Parathyroid adenoma (tissue), 2 donors: ENCODE measurements around the gene STOML1.

Source experiments
- H2AFZ ChIP-seq: fragments of 300-600 bp; sonication (generic); one replicate; pipeline ENCODE4 v1.7.0; 2017; ENCODE audit warnings: antibody characterized with exemption, mild to moderate bottlenecking
- H3K27ac ChIP-seq: fragments of 300-600 bp; sonication (generic); one replicate; pipeline ENCODE4 v1.7.0; 2017
- H3K27me3 ChIP-seq: fragments of 300-600 bp; sonication (generic); one replicate; pipeline ENCODE4 v1.7.0; 2017; ENCODE audit warnings: low read length; ENCODE audit not compliant: control insufficient read depth, insufficient read depth
- H3K36me3 ChIP-seq: fragments of 300-600 bp; sonication (generic); one replicate; pipeline ENCODE4 v1.7.0; 2017; ENCODE audit warnings: low read length; ENCODE audit not compliant: control insufficient read depth, insufficient read depth
- H3K4me1 ChIP-seq: fragments of 300-600 bp; sonication (generic); one replicate; pipeline ENCODE4 v1.7.0; 2017; ENCODE audit warnings: control low read depth
- H3K4me2 ChIP-seq: fragments of 300-600 bp; sonication (generic); one replicate; pipeline ENCODE4 v1.7.0; 2017; ENCODE audit warnings: low read length
- H3K4me3 ChIP-seq: fragments of 300-600 bp; sonication (generic); one replicate; pipeline ENCODE4 v1.7.0; 2017; ENCODE audit warnings: low read depth, low read length
- H3K79me2 ChIP-seq: fragments of 300-600 bp; sonication (generic); one replicate; pipeline ENCODE4 v1.7.0; 2017; ENCODE audit warnings: control low read depth
- H3K9ac ChIP-seq: fragments of 300-600 bp; sonication (generic); one replicate; pipeline ENCODE4 v1.7.0; 2017; ENCODE audit warnings: mild to moderate bottlenecking
- H3K9me3 ChIP-seq: fragments of 300-600 bp; sonication (generic); one replicate; pipeline ENCODE4 v1.7.0; 2017; ENCODE audit warnings: low read length; ENCODE audit not compliant: control insufficient read depth
- CTCF ChIP-seq: fragments of 300-600 bp; sonication (generic); IDR thresholded peaks from one replicate; pipeline ENCODE4 v1.7.0; 2017; ENCODE audit warnings: antibody characterized with exemption, mild to moderate bottlenecking
- donor health status: primary hyperparathyroidism.

Gene STOML1

GRCh38 chr15:73959012-73959581, 33.0 kb downstream of the STOML1 start:
- Histone ChIP-seq H3K9me3 (no peaks in the 10 kb centered on the region), H3K27ac (no peak overlapping the region), H3K4me1 (no peaks in the 10 kb centered on the region), H3K36me3 (no peaks in the 10 kb centered on the region), H2AFZ (no peak overlapping the region), H3K27me3 (no peaks in the 10 kb centered on the region), H3K4me3 (no peak overlapping the region), H3K4me2 (no peak overlapping the region), H3K9ac (no peak overlapping the region), H3K79me2 (no peaks in the 10 kb centered on the region)
- no peak for TF ChIP-seq CTCF

GRCh38 chr15:73957785-73958184, 34.3 kb downstream of the STOML1 start:
- no peak overlapping the region for H3K9ac ChIP-seq
- H3K27me3 ChIP-seq: no peaks in the 10 kb centered on the region
- no peak overlapping the region for H3K4me3 ChIP-seq
- H3K4me1 ChIP-seq: no peaks in the 10 kb centered on the region
- H3K36me3 ChIP-seq: no peaks in the 10 kb centered on the region
- H3K4me2 ChIP-seq: no peak overlapping the region
- no peaks in the 10 kb centered on the region for H3K79me2 ChIP-seq
- H2AFZ ChIP-seq: no peak overlapping the region
- no peak overlapping the region for H3K27ac ChIP-seq
- TF ChIP-seq CTCF: no peak
- no peaks in the 10 kb centered on the region for H3K9me3 ChIP-seq

- H3K27ac ChIP-seq: no peak overlapping the region
- no peaks in the 10 kb centered on the region for H3K4me1 ChIP-seq
- H3K9ac ChIP-seq: no peak overlapping the region
- no peak overlapping the region for H2AFZ ChIP-seq
- no peaks in the 10 kb centered on the region for H3K9me3 ChIP-seq
- no peaks in the 10 kb centered on the region for H3K79me2 ChIP-seq
- H3K27me3 ChIP-seq: no peaks in the 10 kb centered on the region
- no peak for TF ChIP-seq CTCF
- H3K36me3 ChIP-seq: no peaks in the 10 kb centered on the region
- no peak overlapping the region for H3K4me3 ChIP-seq
- H3K4me2 ChIP-seq: no peak overlapping the region
Measured at GRCh38 chr15:73957276-73957675, 34.8 kb downstream of the STOML1 start.

GRCh38 chr15:73956743-73957135, 35.4 kb downstream of the STOML1 start:
- no peak overlapping the region for H3K9ac ChIP-seq
- no peaks in the 10 kb centered on the region for H3K36me3 ChIP-seq
- H3K79me2 ChIP-seq: no peaks in the 10 kb centered on the region
- TF ChIP-seq CTCF: no peak
- H3K4me1 ChIP-seq: no peaks in the 10 kb centered on the region
- no peak overlapping the region for H3K27ac ChIP-seq
- no peak overlapping the region for H3K4me3 ChIP-seq
- H3K4me2 ChIP-seq: no peak overlapping the region
- no peaks in the 10 kb centered on the region for H3K9me3 ChIP-seq
- H3K27me3 ChIP-seq: no peaks in the 10 kb centered on the region
- no peak overlapping the region for H2AFZ ChIP-seq
